Spleen (tissue), 11 donors: Measurements from ENCODE around the gene NR5A1. TPM values are rescaled to one million over a fixed set of nuclear protein-coding genes. Genes with fewer than 3 reads are reported as not detected.

ENCODE experiments used
- DNase-seq: peaks from one replicate; pipeline ENCODE4 v3.0.0-alpha.2; 2020
- H3K27ac ChIP-seq, 8 donors: fragments of 200-600 bp; sonication (generic) in 7 of 8; 1 replicate in 4 of 8; 2 replicates in 4 of 8; pipeline versions ENCODE4 v1.5.0 to v1.8.0; 2016 to 2021; ENCODE audit warnings: inconsistent platforms in 4 of 8, mild to moderate bottlenecking in 4 of 8, moderate library complexity in 1 of 8
- H3K27me3 ChIP-seq, 7 donors: fragments of 200-600 bp; sonication (generic) in 6 of 7; replicated peaks in 1 of 7; 1 replicate in 4 of 7; 2 replicates in 3 of 7; pipeline versions ENCODE4 v1.5.0 to v1.8.0; 2016 to 2021; ENCODE audit warnings: inconsistent platforms in 3 of 7, mild to moderate bottlenecking in 1 of 7
- H3K36me3 ChIP-seq, 6 donors: fragments of 200-600 bp; sonication (generic) in 5 of 6; 1 replicate in 4 of 6; 2 replicates in 2 of 6; pipeline versions ENCODE4 v1.5.0 to v1.8.0; 2016 to 2021; ENCODE audit warnings: inconsistent platforms in 2 of 6
- H3K4me1 ChIP-seq, 6 donors: fragments of 200-600 bp; sonication (generic) in 5 of 6; 1 replicate in 3 of 6; 2 replicates in 3 of 6; pipeline versions ENCODE4 v1.5.0 to v1.8.0; 2016 to 2021; ENCODE audit warnings: inconsistent platforms in 3 of 6
- H3K4me3 ChIP-seq, 8 donors: fragments of 200-600 bp; sonication (generic) in 7 of 8; 1 replicate in 4 of 8; 2 replicates in 4 of 8; pipeline versions ENCODE4 v1.5.0 to v1.8.0; 2016 to 2021; ENCODE audit warnings: inconsistent platforms in 4 of 8, mild to moderate bottlenecking in 4 of 8, moderate library complexity in 2 of 8
- H3K9me3 ChIP-seq, 8 donors: fragments of 200-600 bp; sonication (generic) in 7 of 8; 1 replicate in 4 of 8; 2 replicates in 4 of 8; pipeline versions ENCODE4 v1.5.0 to v1.8.0; 2016 to 2021; ENCODE audit warnings: inconsistent platforms in 4 of 8
- POLR2A ChIP-seq, 3 donors: fragments of 450-650 bp; IDR thresholded peaks; one replicate each; pipeline ENCODE4 v1.5.1; 2017; ENCODE audit warnings: antibody characterized with exemption in 3 of 3, mild to moderate bottlenecking in 1 of 3
- POLR2AphosphoS5 ChIP-seq, 3 donors: sonication (generic); formaldehyde crosslinking; IDR thresholded peaks; one replicate each; pipeline ENCODE4 v1.5.1; 2017; ENCODE audit warnings: antibody characterized with exemption in 3 of 3
- WGBS, 5 donors: extraction: QIAGEN DNeasy Blood & Tissue Kit in 3 of 5; methylation state at CpG; one replicate each; pipeline versions ENCODE4 v1.1.5 to v1.1.7; 2013 to 2018; 5-methylcytosine and 5-hydroxymethylcytosine counted together
- intact Hi-C: fragments of 100-400 bp; cut with DNase I; formaldehyde crosslinking; loops from one replicate; pipeline ENCODE4 v1.15.0; 2023; ENCODE audit warnings: low total_unique reads
- polyA plus RNA-seq, 3 donors: library from polyadenylated mRNA; stranded (reverse); fragments of 200-250 nt; gene quantifications; one replicate each; pipeline ENCODE4 v1.2.1, GENCODE V29; 2013
- total RNA-seq, 7 donors: library from RNA; depleted of rRNA in 3 of 7; stranded (reverse); fragments of >200 nt in 3 of 7; fragmentation: NEBNext Ultra II Directional in 4 of 7; extraction: Animal tissue kit (Norgen Biotek cat#: 25700) in 4 of 7; gene quantifications; one replicate each; pipeline versions ENCODE4 v1.1.0 to v1.2.1, GENCODE V29; 2016 to 2021
- TF ChIP-seq, protein P1 (sequence below), 11 experiments: fragments of 200-600 bp in 7 of 11; fragments of 450-650 bp in 4 of 11; sonication (generic) in 4 of 11; IDR thresholded peaks in 8 of 11; conservative IDR thresholded peaks in 3 of 11; 1 replicate in 7 of 11; 2 replicates in 4 of 11; pipeline versions ENCODE4 v1.4.0 to v1.8.0; 2016 to 2021; ENCODE audit warnings: antibody characterized with exemption in 11 of 11, inconsistent platforms in 4 of 11, mild to moderate bottlenecking in 1 of 11
- donor health status: healthy with polysubstance abuse.
- donor health status: DM: no; HTN: no; CAD: no; lungs with moderate emphysema.
- donor health status: DM: no; HTN: no; CAD: no.
- donor health status: Bipolar disorder and iron deficiency.
- donor health status: healthy.
- donor health status: DM: no; HTN: no; CAD: no.
- donor health status: DM: yes; HTN: yes; CAD: no.

Gene NR5A1
- total and polyA plus RNA-seq, 10 donors = 46.5 to 378 (median 193) TPM

DNA sequence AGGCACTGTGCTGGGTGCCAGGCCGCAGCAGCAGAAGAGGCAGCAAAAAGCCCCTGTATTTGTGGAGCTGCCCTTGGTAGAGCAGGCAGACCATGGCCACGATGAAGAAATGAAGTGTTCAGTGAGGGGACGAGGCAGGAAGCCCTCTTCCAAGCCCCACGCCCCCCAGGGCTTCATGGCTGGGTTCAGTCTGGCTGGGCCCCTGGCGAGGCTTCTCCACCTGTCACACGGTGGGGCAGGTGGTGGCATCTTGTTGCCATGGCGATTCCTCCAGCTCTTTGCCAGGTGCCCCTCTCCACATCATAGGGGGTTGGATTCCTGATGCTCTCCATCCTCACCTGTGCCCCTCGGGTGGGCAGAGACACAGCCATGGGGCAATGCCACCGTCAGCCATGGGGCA, 35.4 kb downstream of the NR5A1 start:
- peaks cover 0 to 38% (median 4%) of the 10 kb centered on the region in 7 donors for H3K27me3 ChIP-seq
- no peaks in the 10 kb centered on the region for H3K36me3 ChIP-seq
- no peak overlapping the region for H3K4me3 ChIP-seq
- H3K27ac ChIP-seq = no peak overlapping the region
- no peak for TF ChIP-seq POLR2AphosphoS5 (IDR thresholded peaks at IDR 0.05)
- TF ChIP-seq POLR2A (IDR thresholded peaks at IDR 0.05) = no peak
- TF ChIP-seq, protein P1, sequence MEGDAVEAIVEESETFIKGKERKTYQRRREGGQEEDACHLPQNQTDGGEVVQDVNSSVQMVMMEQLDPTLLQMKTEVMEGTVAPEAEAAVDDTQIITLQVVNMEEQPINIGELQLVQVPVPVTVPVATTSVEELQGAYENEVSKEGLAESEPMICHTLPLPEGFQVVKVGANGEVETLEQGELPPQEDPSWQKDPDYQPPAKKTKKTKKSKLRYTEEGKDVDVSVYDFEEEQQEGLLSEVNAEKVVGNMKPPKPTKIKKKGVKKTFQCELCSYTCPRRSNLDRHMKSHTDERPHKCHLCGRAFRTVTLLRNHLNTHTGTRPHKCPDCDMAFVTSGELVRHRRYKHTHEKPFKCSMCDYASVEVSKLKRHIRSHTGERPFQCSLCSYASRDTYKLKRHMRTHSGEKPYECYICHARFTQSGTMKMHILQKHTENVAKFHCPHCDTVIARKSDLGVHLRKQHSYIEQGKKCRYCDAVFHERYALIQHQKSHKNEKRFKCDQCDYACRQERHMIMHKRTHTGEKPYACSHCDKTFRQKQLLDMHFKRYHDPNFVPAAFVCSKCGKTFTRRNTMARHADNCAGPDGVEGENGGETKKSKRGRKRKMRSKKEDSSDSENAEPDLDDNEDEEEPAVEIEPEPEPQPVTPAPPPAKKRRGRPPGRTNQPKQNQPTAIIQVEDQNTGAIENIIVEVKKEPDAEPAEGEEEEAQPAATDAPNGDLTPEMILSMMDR (IDR thresholded peaks at IDR 0.05 in 8 of 11, conservative IDR thresholded peaks at IDR 0.05 in 3 of 11) = no peak
- no peaks in the 10 kb centered on the region for H3K9me3 ChIP-seq
- DNase-seq = no peak
- 70 to 84% (median 73%) methylated on average over 4 to 9 of the region's 9 CpGs for WGBS, 5 donors
- peaks cover 0 to 19% (median 8%) of the 10 kb centered on the region in 6 donors for H3K4me1 ChIP-seq
- intact Hi-C loops = no loop called here

DNA sequence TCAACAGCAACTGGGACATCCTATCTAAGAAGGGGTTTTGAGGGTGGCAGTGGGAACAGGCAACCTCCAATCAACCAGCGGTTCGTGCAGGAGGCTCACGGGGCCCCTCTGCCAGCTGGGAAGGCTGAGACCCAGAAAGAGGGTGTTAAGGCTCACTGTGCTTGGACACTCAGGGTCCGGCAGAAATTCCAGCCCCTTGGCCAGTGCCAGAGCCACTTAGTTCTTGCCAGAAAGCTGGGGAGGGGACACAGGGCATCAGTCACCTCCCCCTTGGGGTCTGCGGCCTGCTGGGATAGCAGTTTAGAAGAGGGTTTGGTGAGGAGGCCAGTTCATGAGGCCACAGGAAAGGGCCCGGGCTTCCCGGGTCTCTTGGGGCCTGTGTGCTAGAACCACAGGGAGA, 36.5 kb downstream of the NR5A1 start:
- TF ChIP-seq, protein P1 (IDR thresholded peaks at IDR 0.05 in 8 of 11, conservative IDR thresholded peaks at IDR 0.05 in 3 of 11) = no peak
- TF ChIP-seq POLR2A (IDR thresholded peaks at IDR 0.05) = no peak
- no peak for TF ChIP-seq POLR2AphosphoS5 (IDR thresholded peaks at IDR 0.05)
- peaks cover 0 to 30% (median 0%) of the 10 kb centered on the region in 7 donors for H3K27me3 ChIP-seq
- H3K4me3 ChIP-seq = no peak overlapping the region
- no peak for DNase-seq
- H3K9me3 ChIP-seq = no peaks in the 10 kb centered on the region
- no peak overlapping the region for H3K27ac ChIP-seq
- WGBS, 5 donors = 72 to 91% (median 87%) methylated on average over 3 to 7 of the region's 7 CpGs
- intact Hi-C loops = no loop called here
- no peaks in the 10 kb centered on the region for H3K36me3 ChIP-seq
- peaks cover 0 to 9% (median 3%) of the 10 kb centered on the region in 6 donors for H3K4me1 ChIP-seq

GRCh38 chr9:124470306-124470705, 36.9 kb downstream of the NR5A1 start:
- DNase-seq = no peak

DNA sequence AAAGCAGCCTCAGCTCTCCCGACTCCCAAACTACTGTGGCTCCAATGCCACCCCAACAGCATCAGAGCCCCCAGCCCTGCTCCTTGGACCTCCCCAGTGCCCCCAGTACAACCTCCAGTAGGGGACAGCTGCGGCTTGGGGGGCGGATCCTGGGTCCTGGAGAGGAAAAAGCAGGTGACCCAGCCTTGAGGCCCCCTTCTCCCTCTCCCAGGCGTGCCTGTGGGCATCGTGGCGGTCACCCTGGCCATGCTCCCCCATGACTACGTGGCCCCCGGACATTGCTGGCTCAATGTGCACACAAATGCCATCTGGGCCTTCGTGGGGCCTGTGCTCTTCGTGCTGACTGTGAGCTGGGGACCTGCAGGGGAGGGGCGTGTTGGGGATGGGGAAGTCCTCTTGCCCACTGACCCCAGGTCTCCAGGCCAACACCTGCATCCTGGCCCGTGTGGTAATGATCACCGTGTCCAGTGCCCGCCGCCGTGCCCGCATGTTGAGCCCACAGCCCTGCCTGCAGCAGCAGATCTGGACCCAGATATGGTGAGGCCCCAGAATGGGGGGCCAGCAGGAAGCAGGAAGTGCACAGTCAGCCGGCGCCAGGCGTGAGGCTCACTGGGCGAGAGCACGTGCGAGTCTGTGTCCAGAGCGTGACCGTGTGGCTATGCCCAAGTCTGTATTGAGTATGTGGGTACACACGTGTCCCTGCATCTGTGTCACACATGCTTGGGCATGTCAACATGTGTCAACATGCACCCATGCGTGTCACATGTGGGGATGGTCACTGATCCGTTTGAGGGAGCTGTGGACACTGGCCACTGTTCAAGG, 38.0 kb downstream of the NR5A1 start:
- 68 to 78% (median 70%) methylated on average over 21 to 28 of the region's 28 CpGs for WGBS, 5 donors
- Histone ChIP-seq H3K9me3 (no peaks in the 10 kb centered on the region), H3K36me3 (no peaks in the 10 kb centered on the region), H3K27ac (no peak overlapping the region), H3K4me1 (no peaks in the 10 kb centered on the region), H3K27me3 (peaks cover 0 to 19% (median 0%) of the 10 kb centered on the region in 7 donors), H3K4me3 (no peak overlapping the region)
- DNase-seq = peak; percentile 33
- intact Hi-C loops = no loop called here
- TF ChIP-seq, protein P1 (IDR thresholded peaks at IDR 0.05 in 8 of 11, conservative IDR thresholded peaks at IDR 0.05 in 3 of 11) = no peak
- no peak for TF ChIP-seq POLR2AphosphoS5 (IDR thresholded peaks at IDR 0.05)
- TF ChIP-seq POLR2A (IDR thresholded peaks at IDR 0.05) = no peak

More at GRCh38 chr9:124470306-124470705, 36.9 kb downstream of the NR5A1 start:
- Histone ChIP-seq H3K9me3 (no peaks in the 10 kb centered on the region), H3K27ac (no peak overlapping the region), H3K27me3 (peaks cover 0 to 26% (median 0%) of the 10 kb centered on the region in 7 donors), H3K36me3 (no peaks in the 10 kb centered on the region), H3K4me1 (peaks cover 0 to 5% (median 1%) of the 10 kb centered on the region in 6 donors), H3K4me3 (no peak overlapping the region)
- 79 to 96% (median 90%) methylated on average over 11 to 13 of the region's 13 CpGs for WGBS, 5 donors
- no peak for TF ChIP-seq POLR2AphosphoS5 (IDR thresholded peaks at IDR 0.05)
- no peak for TF ChIP-seq POLR2A (IDR thresholded peaks at IDR 0.05)
- TF ChIP-seq, protein P1 (IDR thresholded peaks at IDR 0.05 in 8 of 11, conservative IDR thresholded peaks at IDR 0.05 in 3 of 11) = no peak
- intact Hi-C loops = no loop called here
